ENCODE results near the gene DRD1. TPM values are rescaled to one million over a fixed set of nuclear protein-coding genes. Genes with fewer than 3 reads are reported as not detected.
A peak's percentile ranks its signal among the peaks of the same experiment; 100 is the strongest.

The DRD1 gene
- polyA plus RNA-seq, 1 of the 3 experiments (the other 2 are of a cell fraction): not detected

DNA sequence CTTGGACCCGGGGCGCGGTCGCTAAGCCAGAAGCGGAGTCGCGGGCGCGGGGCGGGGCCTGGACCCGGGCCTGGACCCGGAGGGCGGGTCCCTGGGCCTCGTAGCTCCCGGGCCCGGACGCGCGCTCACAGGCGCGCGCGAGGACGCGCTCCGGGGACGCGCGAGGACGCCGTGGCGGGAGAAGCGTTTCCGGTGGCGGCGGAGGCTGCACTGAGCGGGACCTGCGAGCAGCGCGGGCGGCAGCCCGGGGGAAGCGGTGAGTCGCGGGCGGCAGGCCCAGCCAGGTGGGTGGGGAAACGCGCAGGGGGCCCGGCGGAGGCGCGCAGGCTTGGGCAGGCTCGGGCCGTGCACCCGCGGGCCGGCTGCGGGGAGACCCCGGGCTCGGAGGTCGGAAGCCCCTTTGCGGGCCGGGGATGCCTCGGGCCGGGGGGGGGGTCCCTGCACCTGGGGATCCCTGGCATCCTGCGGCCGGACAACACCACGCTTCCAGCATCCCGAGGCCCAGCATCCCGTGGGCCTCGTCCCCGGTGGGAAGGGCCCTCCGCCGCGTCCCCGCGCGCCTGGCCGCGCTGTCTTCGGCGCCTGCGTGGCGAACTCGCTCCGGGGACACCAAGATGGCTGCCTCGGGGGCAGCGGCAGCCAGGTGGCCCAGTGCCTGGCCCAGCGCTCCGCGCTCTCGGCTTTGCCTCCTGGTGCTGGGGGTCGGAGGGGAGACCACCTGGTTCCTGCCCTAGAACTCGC is 34.6 kb upstream of the DRD1 start, which contains the start of gene SFXN1 (continued):
- TF ChIP-seq, protein P1, sequence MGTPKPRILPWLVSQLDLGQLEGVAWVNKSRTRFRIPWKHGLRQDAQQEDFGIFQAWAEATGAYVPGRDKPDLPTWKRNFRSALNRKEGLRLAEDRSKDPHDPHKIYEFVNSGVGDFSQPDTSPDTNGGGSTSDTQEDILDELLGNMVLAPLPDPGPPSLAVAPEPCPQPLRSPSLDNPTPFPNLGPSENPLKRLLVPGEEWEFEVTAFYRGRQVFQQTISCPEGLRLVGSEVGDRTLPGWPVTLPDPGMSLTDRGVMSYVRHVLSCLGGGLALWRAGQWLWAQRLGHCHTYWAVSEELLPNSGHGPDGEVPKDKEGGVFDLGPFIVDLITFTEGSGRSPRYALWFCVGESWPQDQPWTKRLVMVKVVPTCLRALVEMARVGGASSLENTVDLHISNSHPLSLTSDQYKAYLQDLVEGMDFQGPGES (IDR thresholded peaks at IDR 0.05; ENCODE audit: low read depth, low read length): no peak
- no peak for TF ChIP-seq SMC3 (IDR thresholded peaks at IDR 0.05; ENCODE audit: low read depth, low read length)

DNA sequence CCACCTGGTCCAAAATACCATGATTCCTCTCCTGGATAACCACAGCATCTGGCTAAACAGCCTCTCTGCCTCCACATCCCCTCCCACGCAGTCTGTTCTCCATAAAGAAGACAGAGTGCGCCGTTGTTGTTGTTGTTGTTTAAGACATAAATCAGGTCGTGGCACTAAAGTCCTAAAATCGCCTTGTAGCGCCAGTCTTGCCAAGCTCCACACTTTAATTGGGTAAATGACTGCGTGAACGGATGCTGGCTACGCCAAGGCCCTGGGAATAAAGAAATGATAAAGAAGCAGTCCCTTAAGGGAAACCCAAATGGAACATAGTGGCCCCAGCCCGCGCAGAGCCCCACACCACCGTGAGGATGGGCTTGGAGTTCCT is 34.0 kb upstream of the DRD1 start:
- peaks cover 0 to 14% of the 10 kb centered on the region in 2 experiments; a peak in 2 of 4 replicates for H3K4me1 ChIP-seq (ENCODE audit: control insufficient read depth in 1 of 2, insufficient read depth in 2 of 2, low read depth in 1 of 2, low read length in 1 of 2)
- H3K27me3 ChIP-seq (ENCODE audit: insufficient read depth): peaks cover 5% of the 10 kb centered on the region; the same call in 1 of the 2 replicates
- peak overlapping the region; percentile 83 for H2AFZ ChIP-seq (ENCODE audit: low read depth)
- 2% methylated on average over 12 of the region's 12 CpGs for WGBS (ENCODE audit: low lambda C conversion rate)
- H3K4me2 ChIP-seq: peak overlapping the region; percentile 76
- H3K79me2 ChIP-seq (ENCODE audit: insufficient read depth): peaks cover 44% of the 10 kb centered on the region
- H4K20me1 ChIP-seq (ENCODE audit: insufficient read depth): no peaks in the 10 kb centered on the region; the same call in 1 of the 2 replicates
- no peak for DNase-seq
- H3F3A ChIP-seq (replicated peaks; ENCODE audit: insufficient read depth): no peaks in the 10 kb centered on the region
- H3K4me3 ChIP-seq (ENCODE audit: low read depth in 2 of 2, low read length in 1 of 2): peak overlapping the region; percentile 71 to 89
- H3K9me2 ChIP-seq: no peaks in the 10 kb centered on the region
- peak overlapping the region; percentile 67; the same call in 1 of the 2 replicates for H3K9ac ChIP-seq
- POLR2A ChIA-PET: interaction anchor here (1.0 kb wide), 2 partner anchors 11 to 14 kb away, joined by 4 to 5 read pairs; no protein-coding TSS in a partner anchor
- TF ChIP-seq NFIC (IDR thresholded peaks at IDR 0.05; ENCODE audit: borderline replicate concordance): no peak
- CTCF ChIA-PET: interaction anchor here (1.4 to 4.8 kb wide), 2 partner anchors 10 to 14 kb away, joined by 3 to 40 read pairs; no protein-coding TSS in a partner anchor
- peaks cover 10 to 11% of the 10 kb centered on the region in 2 experiments for H3K36me3 ChIP-seq (replicated peaks in 1 of 2; ENCODE audit: control insufficient read depth in 1 of 2, insufficient read depth in 2 of 2, low read length in 1 of 2)
- peak overlapping the region in 1 of 2 experiments; percentile 25; a peak in 1 of 4 replicates for H3K27ac ChIP-seq (ENCODE audit: low read depth in 2 of 2, low read length in 1 of 2)
- no peaks in the 10 kb centered on the region for H3K9me3 ChIP-seq

DNA sequence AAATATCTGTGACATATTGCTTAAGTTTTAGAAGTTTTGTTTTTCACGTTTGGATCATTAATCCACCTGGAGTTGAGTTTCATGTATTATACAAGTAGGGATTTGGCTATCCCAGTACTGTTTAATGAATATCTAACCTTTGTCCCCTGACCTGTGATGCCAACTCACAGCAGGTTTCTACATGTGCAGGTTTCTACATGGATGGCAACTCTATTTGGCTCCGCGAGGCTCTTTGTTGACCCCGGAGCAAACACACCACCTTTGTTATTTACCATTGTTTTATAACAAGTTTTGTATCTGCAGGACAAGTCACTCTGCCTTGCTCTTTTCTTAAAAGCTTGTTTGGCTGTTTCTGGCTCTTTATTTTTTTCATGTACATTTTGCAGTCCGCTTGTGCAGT is 33.5 kb upstream of the DRD1 start:
- Histone ChIP-seq H3K27ac (ENCODE audit: low read depth in 2 of 2, low read length in 1 of 2) (no peak overlapping the region), H3K4me2 (no peak overlapping the region), H2AFZ (ENCODE audit: low read depth) (no peak overlapping the region), H3K4me3 (ENCODE audit: low read depth in 2 of 2, low read length in 1 of 2) (no peak overlapping the region), H3K36me3 (replicated peaks in 1 of 2; ENCODE audit: control insufficient read depth in 1 of 2, insufficient read depth in 2 of 2, low read length in 1 of 2) (peaks cover 7 to 9% of the 10 kb centered on the region in 2 experiments), H3F3A (replicated peaks; ENCODE audit: insufficient read depth) (no peaks in the 10 kb centered on the region), H3K9me2 (no peaks in the 10 kb centered on the region), H4K20me1 (ENCODE audit: insufficient read depth) (no peaks in the 10 kb centered on the region; the same call in 1 of the 2 replicates), H3K9ac (no peak overlapping the region), H3K27me3 (ENCODE audit: insufficient read depth) (peaks cover 5% of the 10 kb centered on the region; the same call in 1 of the 2 replicates), H3K9me3 (no peaks in the 10 kb centered on the region), H3K79me2 (ENCODE audit: insufficient read depth) (peaks cover 39% of the 10 kb centered on the region), H3K4me1 (ENCODE audit: control insufficient read depth in 1 of 2, insufficient read depth in 2 of 2, low read depth in 1 of 2, low read length in 1 of 2) (peaks cover 0 to 14% of the 10 kb centered on the region in 2 experiments; a peak in 2 of 4 replicates)
- CTCF ChIA-PET: interaction anchor here (1.0 to 4.8 kb wide), 3 partner anchors 9 to 57 kb away, joined by 3 to 40 read pairs (median 3); no protein-coding TSS in a partner anchor
- POLR2A ChIA-PET: interaction anchor here (1.0 kb wide), 1 partner anchor 13 kb away, joined by 5 read pairs; no protein-coding TSS in a partner anchor
- DNase-seq: no peak
- TF ChIP-seq ELF1 (IDR thresholded peaks at IDR 0.05) (no peak), MEF2A (IDR thresholded peaks at IDR 0.05; ENCODE audit: borderline replicate concordance, low read depth) (no peak), EP300 (IDR thresholded peaks at IDR 0.05; ENCODE audit: borderline replicate concordance in 1 of 2, low read depth in 1 of 2, low read length in 1 of 2) (no peak), MAX (IDR thresholded peaks at IDR 0.05; ENCODE audit: low read depth) (no peak), JUND (IDR thresholded peaks at IDR 0.05) (no peak), FOXM1 (IDR thresholded peaks at IDR 0.05; ENCODE audit: low read depth) (no peak)
- 84% methylated on average over 5 of the region's 5 CpGs for WGBS (ENCODE audit: low lambda C conversion rate)

Data from SK-N-SH (cell line).